Astrocyte (in vitro differentiated cells and primary cell): ENCODE data around the gene GKN1. TPM values are rescaled to one million over a fixed set of nuclear protein-coding genes. Genes with fewer than 3 reads are reported as not detected.

Experiments
- DNase-seq: peaks from one replicate; pipeline ENCODE4 v3.0.0-alpha.2; 2010; ENCODE audit warnings: low read depth
- FAIRE-seq: peaks from 2 replicates; lab custom pipeline; 2011; peaks lifted over from hg19 to GRCh38; lab: Jason Lieb, UNC
- H2AFZ ChIP-seq: 2 replicates; pipeline ENCODE4 v1.6.0; 2012; ENCODE audit warnings: low read depth, low read length, inconsistent platforms
- H3K27ac ChIP-seq: 2 replicates; pipeline ENCODE4 v1.5.1; 2011; ENCODE audit warnings: low read depth, low read length, inconsistent platforms
- H3K27me3 ChIP-seq: 2 replicates; pipeline ENCODE4 v1.6.0; 2011; ENCODE audit warnings: low read length, inconsistent platforms; ENCODE audit not compliant: insufficient read depth
- H3K36me3 ChIP-seq: 2 replicates; pipeline ENCODE4 v1.5.1; 2011; ENCODE audit warnings: low read length, inconsistent platforms; ENCODE audit not compliant: insufficient read depth
- H3K4me1 ChIP-seq: 2 replicates; pipeline ENCODE4 v1.5.1; 2011; ENCODE audit warnings: low read length, inconsistent platforms; ENCODE audit not compliant: insufficient read depth
- H3K4me2 ChIP-seq: 2 replicates; pipeline ENCODE4 v1.6.0; 2012; ENCODE audit warnings: low read length, inconsistent platforms
- H3K4me3 ChIP-seq: 2 replicates; pipeline ENCODE4 v1.5.1; 2011; ENCODE audit warnings: low read depth, mild to moderate bottlenecking, low read length, inconsistent platforms; ENCODE audit not compliant: insufficient read depth
- H3K79me2 ChIP-seq: 2 replicates; pipeline ENCODE4 v1.6.0; 2012; ENCODE audit warnings: mild to moderate bottlenecking, low read length, inconsistent platforms; ENCODE audit not compliant: insufficient read depth
- H3K9ac ChIP-seq: 2 replicates; pipeline ENCODE4 v1.6.0; 2012; ENCODE audit warnings: mild to moderate bottlenecking, low read length, inconsistent platforms
- H3K9me3 ChIP-seq: 2 replicates; pipeline ENCODE4 v1.5.1; 2012; ENCODE audit warnings: low read depth, mild to moderate bottlenecking, low read length, inconsistent platforms; ENCODE audit not compliant: insufficient read depth
- H4K20me1 ChIP-seq: 2 replicates; pipeline ENCODE4 v1.6.0; 2012; ENCODE audit warnings: low read length, inconsistent platforms; ENCODE audit not compliant: insufficient read depth
- H3K27ac Mint-ChIP-seq: one replicate; pipeline ENCODE4 v1.8.0; 2021; ENCODE audit warnings: mild to moderate bottlenecking, mixed read lengths; ENCODE audit not compliant: unreplicated experiment
- H3K27me3 Mint-ChIP-seq: one replicate; pipeline ENCODE4 v1.8.0; 2021; ENCODE audit warnings: low read depth, mixed read lengths; ENCODE audit not compliant: unreplicated experiment
- H3K36me3 Mint-ChIP-seq: one replicate; pipeline ENCODE4 v1.8.0; 2021; ENCODE audit warnings: low read depth, mixed read lengths; ENCODE audit not compliant: unreplicated experiment
- H3K4me1 Mint-ChIP-seq: one replicate; pipeline ENCODE4 v1.8.0; 2021; ENCODE audit warnings: low read depth, mixed read lengths; ENCODE audit not compliant: unreplicated experiment
- H3K4me3 Mint-ChIP-seq: one replicate; pipeline ENCODE4 v1.8.0; 2021; ENCODE audit warnings: mild to moderate bottlenecking, moderate library complexity, mixed read lengths; ENCODE audit not compliant: unreplicated experiment
- H3K9me3 Mint-ChIP-seq: one replicate; pipeline ENCODE4 v1.8.0; 2021; ENCODE audit warnings: mild to moderate bottlenecking, mixed read lengths; ENCODE audit not compliant: unreplicated experiment
- CTCF ChIP-seq: IDR thresholded peaks from 2 replicates; pipeline ENCODE4 v1.5.1; 2011; ENCODE audit warnings: low read depth, mild to moderate bottlenecking, inconsistent platforms, low read length, moderate library complexity; ENCODE audit not compliant: insufficient read depth
- EZH2 ChIP-seq: IDR thresholded peaks from 2 replicates; pipeline ENCODE4 v1.6.1; 2012; ENCODE audit warnings: mild to moderate bottlenecking, low read length, inconsistent platforms; ENCODE audit not compliant: insufficient read depth
- total RNA-seq: library from RNA; stranded (reverse); gene quantifications from 2 replicates; pipeline ENCODE4 v1.2.1, GENCODE V29; 2021

Gene GKN1
- total RNA-seq, 1 donor from 2014 or later: not detected

GRCh38 chr2:68937346-68938055, 36.9 kb upstream of the GKN1 start:
- Mint-ChIP-seq H3K27me3 (peaks cover 5% of the 10 kb centered on the region), H3K4me1 (peaks cover 19% of the 10 kb centered on the region), H3K36me3 (no peaks in the 10 kb centered on the region), H3K27ac (no peak overlapping the region), H3K4me3 (no peak overlapping the region), H3K9me3 (peaks cover 3% of the 10 kb centered on the region)
- Histone ChIP-seq H2AFZ (no peak overlapping the region), H4K20me1 (no peaks in the 10 kb centered on the region), H3K4me1 (peaks cover 18% of the 10 kb centered on the region), H3K4me2 (no peak overlapping the region), H3K9ac (no peak overlapping the region), H3K4me3 (no peak overlapping the region), H3K9me3 (no peaks in the 10 kb centered on the region), H3K36me3 (no peaks in the 10 kb centered on the region), H3K27me3 (no peaks in the 10 kb centered on the region), H3K79me2 (no peaks in the 10 kb centered on the region), H3K27ac (no peak overlapping the region)
- DNase-seq: no peak
- no peak for FAIRE-seq
- TF ChIP-seq EZH2 (no peak), CTCF (no peak)

GRCh38 chr2:68938938-68939337, 35.5 kb upstream of the GKN1 start:
- Mint-ChIP-seq H3K27me3 (no peaks in the 10 kb centered on the region), H3K9me3 (no peaks in the 10 kb centered on the region), H3K4me1 (peaks cover 19% of the 10 kb centered on the region), H3K36me3 (no peaks in the 10 kb centered on the region), H3K27ac (no peak overlapping the region), H3K4me3 (no peak overlapping the region)
- Histone ChIP-seq H3K9ac (no peak overlapping the region), H3K4me2 (no peak overlapping the region), H3K9me3 (no peaks in the 10 kb centered on the region), H3K27me3 (no peaks in the 10 kb centered on the region), H3K36me3 (no peaks in the 10 kb centered on the region), H3K27ac (no peak overlapping the region), H4K20me1 (no peaks in the 10 kb centered on the region), H3K4me3 (no peak overlapping the region), H3K79me2 (no peaks in the 10 kb centered on the region), H3K4me1 (peaks cover 18% of the 10 kb centered on the region), H2AFZ (no peak overlapping the region)
- DNase-seq (no peak), FAIRE-seq (no peak)
- TF ChIP-seq EZH2 (no peak), CTCF (no peak)

GRCh38 chr2:68939962-68940361, 34.5 kb upstream of the GKN1 start:
- H3K27me3 ChIP-seq: no peaks in the 10 kb centered on the region
- H3K36me3 ChIP-seq: no peaks in the 10 kb centered on the region
- H3K9ac ChIP-seq: no peak overlapping the region
- Mint-ChIP-seq H3K27ac (no peak overlapping the region), H3K27me3 (no peaks in the 10 kb centered on the region), H3K4me3 (no peak overlapping the region), H3K36me3 (no peaks in the 10 kb centered on the region), H3K4me1 (peaks cover 19% of the 10 kb centered on the region), H3K9me3 (no peaks in the 10 kb centered on the region)
- peaks cover 18% of the 10 kb centered on the region for H3K4me1 ChIP-seq
- no peaks in the 10 kb centered on the region for H3K79me2 ChIP-seq
- no peak overlapping the region for H3K4me2 ChIP-seq
- DNase-seq: no peak
- no peak overlapping the region for H2AFZ ChIP-seq
- H3K27ac ChIP-seq: no peak overlapping the region
- no peaks in the 10 kb centered on the region for H3K9me3 ChIP-seq
- TF ChIP-seq EZH2 (no peak), CTCF (no peak)
- H4K20me1 ChIP-seq: no peaks in the 10 kb centered on the region
- no peak for FAIRE-seq
- no peak overlapping the region for H3K4me3 ChIP-seq
